ENCODE measurements around the gene CD300LB. TPM values are rescaled to one million over a fixed set of nuclear protein-coding genes. Genes with fewer than 3 reads are reported as not detected.
A peak's percentile ranks its signal among the peaks of the same experiment; 100 is the strongest.
"Not testable (repeated sequence)": the region's sequence is repeated elsewhere in the genome, so short reads cannot be mapped to it uniquely, and the experiment has no call there.

Gene CD300LB
- total RNA-seq, 1 donor from 2014 or later: not detected

DNA sequence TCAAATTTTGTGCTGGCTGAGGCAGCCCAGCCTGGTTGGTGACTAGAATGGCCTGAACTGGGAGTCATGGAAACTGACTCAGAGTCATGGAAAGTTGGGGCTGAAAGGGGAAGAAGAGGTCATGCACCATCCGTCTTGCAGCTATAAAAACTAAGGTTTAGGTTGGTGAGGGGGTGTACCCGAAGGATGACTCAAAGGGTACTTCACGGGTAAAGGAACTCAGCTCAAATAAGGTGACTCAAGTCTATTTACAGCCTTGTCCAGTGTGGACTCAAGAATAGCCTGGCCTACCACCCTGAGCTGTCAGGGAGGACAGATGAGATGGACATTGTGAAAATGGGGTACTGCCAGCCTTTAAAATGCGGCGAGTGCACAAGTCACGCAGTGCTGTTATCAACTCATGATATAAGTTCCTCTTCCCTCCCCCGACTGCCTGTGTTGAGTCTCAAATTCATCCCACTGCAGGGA is 18.6 kb downstream of the CD300LB start:
- DNase-seq (ENCODE audit: extremely low spot score, unreplicated experiment): peak; percentile 30
- TF ChIP-seq, protein P1, sequence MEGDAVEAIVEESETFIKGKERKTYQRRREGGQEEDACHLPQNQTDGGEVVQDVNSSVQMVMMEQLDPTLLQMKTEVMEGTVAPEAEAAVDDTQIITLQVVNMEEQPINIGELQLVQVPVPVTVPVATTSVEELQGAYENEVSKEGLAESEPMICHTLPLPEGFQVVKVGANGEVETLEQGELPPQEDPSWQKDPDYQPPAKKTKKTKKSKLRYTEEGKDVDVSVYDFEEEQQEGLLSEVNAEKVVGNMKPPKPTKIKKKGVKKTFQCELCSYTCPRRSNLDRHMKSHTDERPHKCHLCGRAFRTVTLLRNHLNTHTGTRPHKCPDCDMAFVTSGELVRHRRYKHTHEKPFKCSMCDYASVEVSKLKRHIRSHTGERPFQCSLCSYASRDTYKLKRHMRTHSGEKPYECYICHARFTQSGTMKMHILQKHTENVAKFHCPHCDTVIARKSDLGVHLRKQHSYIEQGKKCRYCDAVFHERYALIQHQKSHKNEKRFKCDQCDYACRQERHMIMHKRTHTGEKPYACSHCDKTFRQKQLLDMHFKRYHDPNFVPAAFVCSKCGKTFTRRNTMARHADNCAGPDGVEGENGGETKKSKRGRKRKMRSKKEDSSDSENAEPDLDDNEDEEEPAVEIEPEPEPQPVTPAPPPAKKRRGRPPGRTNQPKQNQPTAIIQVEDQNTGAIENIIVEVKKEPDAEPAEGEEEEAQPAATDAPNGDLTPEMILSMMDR (IDR thresholded peaks at IDR 0.05): no peak
- H3K4me1 Mint-ChIP-seq (ENCODE audit: unreplicated experiment): no peaks in the 10 kb centered on the region
- no peaks in the 10 kb centered on the region for H3K36me3 Mint-ChIP-seq (ENCODE audit: unreplicated experiment)
- peaks cover 9% of the 10 kb centered on the region for H3K9me3 Mint-ChIP-seq (ENCODE audit: unreplicated experiment)
- H3K27me3 Mint-ChIP-seq (ENCODE audit: unreplicated experiment): peaks cover 18% of the 10 kb centered on the region
- H3K27ac Mint-ChIP-seq (ENCODE audit: unreplicated experiment): no peak overlapping the region
- H3K4me3 Mint-ChIP-seq (ENCODE audit: unreplicated experiment): no peak overlapping the region

DNA sequence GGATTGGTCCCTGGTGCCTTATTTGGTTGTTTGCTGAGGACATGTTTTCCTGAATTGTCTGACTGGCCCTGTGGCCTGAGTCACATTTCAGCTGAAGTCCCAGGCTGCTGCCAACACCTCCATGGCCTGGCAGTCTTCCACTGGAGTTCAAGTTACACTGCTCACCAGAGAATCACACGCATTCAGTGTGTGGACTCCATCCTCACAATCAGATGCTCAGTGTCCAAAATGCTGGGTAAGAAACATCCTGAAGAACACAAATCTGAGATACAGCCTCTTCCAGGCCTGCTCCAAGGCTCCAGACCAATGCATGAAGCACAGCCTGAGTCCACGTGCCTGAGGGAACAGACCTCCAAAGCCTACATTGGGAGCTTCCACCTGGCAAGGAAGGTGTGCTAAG is 19.2 kb downstream of the CD300LB start:
- peaks cover 9% of the 10 kb centered on the region for H3K9me3 Mint-ChIP-seq (ENCODE audit: unreplicated experiment)
- H3K4me1 Mint-ChIP-seq (ENCODE audit: unreplicated experiment): no peaks in the 10 kb centered on the region
- peak; percentile 34 for DNase-seq (ENCODE audit: extremely low spot score, unreplicated experiment)
- no peak overlapping the region for H3K27ac Mint-ChIP-seq (ENCODE audit: unreplicated experiment)
- no peaks in the 10 kb centered on the region for H3K36me3 Mint-ChIP-seq (ENCODE audit: unreplicated experiment)
- TF ChIP-seq, protein P1 (IDR thresholded peaks at IDR 0.05): no peak
- no peak overlapping the region for H3K4me3 Mint-ChIP-seq (ENCODE audit: unreplicated experiment)
- peaks cover 20% of the 10 kb centered on the region for H3K27me3 Mint-ChIP-seq (ENCODE audit: unreplicated experiment)

DNA sequence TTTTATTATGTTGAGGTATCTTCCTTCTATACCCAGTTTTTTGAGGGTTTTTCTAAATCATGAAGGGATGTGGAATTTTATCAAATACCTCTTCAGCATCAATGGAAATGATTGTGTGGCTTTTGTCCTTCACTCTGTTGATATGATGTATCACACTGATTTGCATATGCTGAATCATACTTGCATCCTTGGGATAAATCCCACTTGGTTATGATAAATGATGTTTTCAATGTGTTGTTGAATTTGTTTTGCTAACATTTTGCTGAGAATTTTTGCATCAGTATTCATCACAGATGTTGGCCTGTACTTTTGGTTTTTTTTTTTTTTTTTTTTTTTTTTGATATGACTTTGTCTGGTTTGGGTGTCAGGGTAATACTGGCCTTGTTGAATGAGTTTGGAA is 23.1 kb downstream of the CD300LB start:
- Mint-ChIP-seq H3K4me3 (ENCODE audit: unreplicated experiment) (no peak overlapping the region), H3K27ac (ENCODE audit: unreplicated experiment) (no peak overlapping the region), H3K36me3 (ENCODE audit: unreplicated experiment) (no peaks in the 10 kb centered on the region), H3K4me1 (ENCODE audit: unreplicated experiment) (no peaks in the 10 kb centered on the region), H3K9me3 (ENCODE audit: unreplicated experiment) (no peaks in the 10 kb centered on the region), H3K27me3 (ENCODE audit: unreplicated experiment) (peaks cover 20% of the 10 kb centered on the region)
- TF ChIP-seq, protein P1 (IDR thresholded peaks at IDR 0.05): no peak
- DNase-seq (ENCODE audit: extremely low spot score, unreplicated experiment): no peak

DNA sequence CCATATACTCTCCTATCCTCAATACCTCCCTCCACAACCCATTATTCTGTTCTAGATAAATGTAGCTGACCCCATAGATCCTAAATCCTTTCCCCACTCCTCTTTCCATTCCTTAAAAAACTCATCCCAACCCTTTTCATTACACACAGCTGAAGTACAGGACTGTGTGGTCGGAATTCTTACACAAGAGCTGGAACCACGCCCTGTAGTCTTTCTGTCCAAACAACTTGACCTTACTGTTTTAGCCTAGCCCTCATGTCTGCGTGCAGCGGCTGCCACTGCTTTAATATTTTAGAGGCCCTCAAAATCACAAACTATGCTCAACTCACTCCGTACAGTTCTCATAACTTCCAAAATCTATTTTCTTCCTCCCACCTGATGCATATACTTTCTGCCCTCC is 27.3 kb downstream of the CD300LB start:
- not testable (repeated sequence) for DNase-seq (ENCODE audit: extremely low spot score, unreplicated experiment); H3K4me1 Mint-ChIP-seq (ENCODE audit: unreplicated experiment); H3K27ac Mint-ChIP-seq (ENCODE audit: unreplicated experiment); H3K9me3 Mint-ChIP-seq (ENCODE audit: unreplicated experiment); H3K36me3 Mint-ChIP-seq (ENCODE audit: unreplicated experiment); H3K4me3 Mint-ChIP-seq (ENCODE audit: unreplicated experiment)
- H3K27me3 Mint-ChIP-seq (ENCODE audit: unreplicated experiment): peaks cover 10% of the 10 kb centered on the region

DNA sequence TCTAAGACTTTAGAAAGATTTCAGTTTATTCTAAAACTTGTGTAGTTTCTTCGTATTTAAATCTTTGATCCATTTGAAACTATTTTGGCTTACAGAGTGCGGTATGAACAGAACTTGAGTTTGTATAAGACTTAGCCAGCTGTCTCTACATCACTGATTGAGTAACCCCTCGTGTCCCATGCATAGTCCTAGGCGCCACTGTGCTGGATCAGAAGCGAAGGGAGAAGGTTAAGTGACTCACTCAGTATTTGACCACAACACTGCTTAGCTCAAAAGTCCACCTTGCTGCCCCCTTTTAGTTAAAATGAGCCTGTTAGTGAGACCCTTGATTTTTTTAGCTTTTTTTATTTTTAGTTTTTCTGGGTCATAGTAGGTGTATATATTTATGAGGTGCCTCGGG is 28.4 kb downstream of the CD300LB start:
- Mint-ChIP-seq H3K27ac (ENCODE audit: unreplicated experiment) (no peak overlapping the region), H3K4me1 (ENCODE audit: unreplicated experiment) (no peaks in the 10 kb centered on the region), H3K36me3 (ENCODE audit: unreplicated experiment) (no peaks in the 10 kb centered on the region), H3K4me3 (ENCODE audit: unreplicated experiment) (no peak overlapping the region), H3K27me3 (ENCODE audit: unreplicated experiment) (peaks cover 4% of the 10 kb centered on the region), H3K9me3 (ENCODE audit: unreplicated experiment) (no peaks in the 10 kb centered on the region)
- peak; percentile 32 for DNase-seq (ENCODE audit: extremely low spot score, unreplicated experiment)
- TF ChIP-seq, protein P1 (IDR thresholded peaks at IDR 0.05): no peak

DNA sequence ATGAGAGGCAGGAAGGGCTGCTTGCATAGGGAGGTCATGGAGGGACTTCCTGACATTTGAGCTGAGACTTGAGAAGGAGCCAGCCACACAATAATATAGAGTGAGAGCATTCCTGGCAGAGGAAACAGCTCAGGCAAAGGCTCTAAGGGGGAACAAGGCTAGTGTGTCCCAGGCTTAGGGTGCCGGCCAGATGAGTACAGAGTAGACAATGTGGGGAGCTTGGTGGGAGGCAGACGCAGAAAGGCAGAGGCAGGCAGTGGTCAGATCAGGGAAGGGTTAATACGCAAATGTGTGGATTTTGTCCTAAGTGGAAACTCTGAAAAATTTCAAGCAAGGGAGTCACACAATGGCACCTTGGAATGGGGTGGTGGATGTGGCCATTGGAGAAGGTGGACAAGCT is 31.3 kb downstream of the CD300LB start:
- H3K4me3 Mint-ChIP-seq (ENCODE audit: unreplicated experiment): no peak overlapping the region
- H3K27ac Mint-ChIP-seq (ENCODE audit: unreplicated experiment): no peak overlapping the region
- H3K27me3 Mint-ChIP-seq (ENCODE audit: unreplicated experiment): peaks cover 3% of the 10 kb centered on the region
- no peaks in the 10 kb centered on the region for H3K4me1 Mint-ChIP-seq (ENCODE audit: unreplicated experiment)
- TF ChIP-seq, protein P1 (IDR thresholded peaks at IDR 0.05): no peak
- peak; percentile 62 for DNase-seq (ENCODE audit: extremely low spot score, unreplicated experiment)
- no peaks in the 10 kb centered on the region for H3K9me3 Mint-ChIP-seq (ENCODE audit: unreplicated experiment)
- H3K36me3 Mint-ChIP-seq (ENCODE audit: unreplicated experiment): no peaks in the 10 kb centered on the region

All from osteocyte (in vitro differentiated cells).